Posterior vena cava (tissue), 2 donors: Measurements from ENCODE around the gene GAS6. TPM values are rescaled to one million over a fixed set of nuclear protein-coding genes. Genes with fewer than 3 reads are reported as not detected.

Experiments
- DNase-seq: peaks from one replicate; pipeline ENCODE4 v3.0.0-alpha.2; 2020; ENCODE audit warnings: low spot score
- intact Hi-C, 2 donors: fragments of 100-400 bp; cut with DNase I; formaldehyde crosslinking; loops; one replicate each; pipeline versions ENCODE4 v1.14.1 to v1.14.2; 2022 to 2023
- total RNA-seq, 2 donors: library from RNA; stranded (reverse); fragmentation: NEBNext Ultra II Directional; extraction: Animal tissue kit (Norgen Biotek cat#: 25700); gene quantifications; one replicate each; pipeline ENCODE4 v1.2.1, GENCODE V29; 2021
- donor health status: DM: yes; HTN: yes; CAD: no.
- donor health status: DM: yes; HTN: yes; CAD: no.

The GAS6 gene
- total RNA-seq, 2 donors from 2014 or later: 201 to 215 TPM

- intact Hi-C loops: no loop called here
- DNase-seq: peak; percentile 64
These were observed 17.1 kb downstream of the GAS6 start for GRCh38 chr13:113846636-113847318.

GRCh38 chr13:113845723-113846635, 17.9 kb downstream of the GAS6 start:
- intact Hi-C loops: loop anchor here in 1 of 2 donors (1.0 kb wide), 1 partner anchor 38 kb away; no protein-coding TSS in a partner anchor
- DNase-seq: peak; percentile 62

- intact Hi-C loops: loop anchor here in 1 of 2 donors (1.0 kb wide), 1 partner anchor 39 kb away; no protein-coding TSS in a partner anchor
These were observed 18.8 kb downstream of the GAS6 start for GRCh38 chr13:113845055-113845454.

GRCh38 chr13:113843864-113844556, 19.9 kb downstream of the GAS6 start:
- DNase-seq: peak; percentile 68
- intact Hi-C loops: no loop called here

More at GRCh38 chr13:113845055-113845454, 18.8 kb downstream of the GAS6 start:
- peak; percentile 81 for DNase-seq

- peak; percentile 74 for DNase-seq
- intact Hi-C loops: no loop called here
These were observed 20.7 kb downstream of the GAS6 start for GRCh38 chr13:113843063-113843654.

GRCh38 chr13:113842336-113843062, 21.4 kb downstream of the GAS6 start:
- intact Hi-C loops: no loop called here
- DNase-seq: peak; percentile 67

- intact Hi-C loops: no loop called here
- DNase-seq: no peak
These were observed 22.6 kb downstream of the GAS6 start for GRCh38 chr13:113841353-113841650.

GRCh38 chr13:113840541-113841352, 23.1 kb downstream of the GAS6 start:
- intact Hi-C loops: no loop called here
- DNase-seq: peak; percentile 81

- DNase-seq: no peak
- intact Hi-C loops: no loop called here
These were observed 24.2 kb downstream of the GAS6 start for GRCh38 chr13:113839536-113840204.

GRCh38 chr13:113838711-113839201, 25.1 kb downstream of the GAS6 start:
- intact Hi-C loops: no loop called here
- DNase-seq: no peak

GRCh38 chr13:113837560-113838355, 26.1 kb downstream of the GAS6 start:
- peak; percentile 98 for DNase-seq
- intact Hi-C loops: no loop called here

- intact Hi-C loops: no loop called here
- DNase-seq: no peak
These were observed 26.9 kb downstream of the GAS6 start for GRCh38 chr13:113836768-113837559.

- intact Hi-C loops: no loop called here
- DNase-seq: no peak
These were observed 28.2 kb downstream of the GAS6 start for GRCh38 chr13:113835461-113836270.

- intact Hi-C loops: no loop called here
- DNase-seq: no peak
These were observed 29.2 kb downstream of the GAS6 start for GRCh38 chr13:113834496-113835200.
